PC-3 (cell line): ENCODE measurements around the gene CRB1. TPM values are rescaled to one million over a fixed set of nuclear protein-coding genes. Genes with fewer than 3 reads are reported as not detected.

ENCODE experiments used
- ATAC-seq: fragments of 200-7000 bp; cut with Tn5 transposase; 2 replicates; pipeline ENCODE4 v1.9.1; 2020; ENCODE audit warnings: mild to moderate bottlenecking, moderate library complexity
- BruUV-seq: library from RNA; stranded (reverse); fragments of 400-500 nt; replicated peaks from 2 replicates; lab custom pipeline; 2021; lab: Mats Ljungman, UMichigan
- CTCF ChIA-PET: fragments of 300-600 bp; sonication (Branson Sonifier 250); formaldehyde crosslinking; loops from one replicate; lab custom pipeline; 2022; ENCODE audit warnings: antibody characterized with exemption; lab: Charles Lee
- POLR2A ChIA-PET: fragments of 300-600 bp; sonication (Branson Sonifier 250); formaldehyde crosslinking; loops from one replicate; lab custom pipeline; 2022; ENCODE audit warnings: antibody characterized with exemption; ENCODE audit not compliant: unreplicated experiment; lab: Charles Lee
- DNase-seq: peaks from one replicate; pipeline ENCODE4 v3.0.0-alpha.2; 2015
- H2AFZ ChIP-seq: fragments of 300-600 bp; sonication (generic); 2 replicates; pipeline ENCODE4 v1.6.0; 2016; ENCODE audit warnings: antibody characterized with exemption, low read length
- H3F3A ChIP-seq: fragments of 300-600 bp; sonication (generic); one replicate; pipeline ENCODE4 v1.6.0; 2017; ENCODE audit warnings: antibody characterized with exemption, low read length, control low read depth, mild to moderate bottlenecking; ENCODE audit not compliant: unreplicated experiment
- H3K27ac ChIP-seq: fragments of 300-600 bp; sonication (generic); 2 replicates; pipeline ENCODE4 v1.5.1; 2016; ENCODE audit warnings: mild to moderate bottlenecking, low read length
- H3K27me3 ChIP-seq: fragments of 300-600 bp; sonication (generic); 2 replicates; pipeline ENCODE4 v1.6.1; 2016; ENCODE audit warnings: low read length, mixed read lengths
- H3K36me3 ChIP-seq: fragments of 300-600 bp; sonication (generic); 2 replicates; pipeline ENCODE4 v1.6.1; 2016; ENCODE audit warnings: low read depth, mixed run types, low read length, mixed read lengths
- H3K4me1 ChIP-seq: fragments of 300-600 bp; sonication (generic); 2 replicates; pipeline ENCODE4 v1.5.1; 2016; ENCODE audit warnings: low read length; ENCODE audit not compliant: insufficient read depth
- H3K4me2 ChIP-seq: fragments of 300-600 bp; sonication (generic); 2 replicates; pipeline ENCODE4 v1.6.0; 2016; ENCODE audit warnings: low read length
- H3K4me3 ChIP-seq: fragments of 300-600 bp; sonication (generic); 2 replicates; pipeline ENCODE4 v1.5.1; 2016; ENCODE audit warnings: mild to moderate bottlenecking, low read length, mixed read lengths
- H3K79me2 ChIP-seq: fragments of 300-600 bp; sonication (generic); 2 replicates; pipeline ENCODE4 v1.6.1; 2017; ENCODE audit warnings: low read length, mixed read lengths
- H3K9ac ChIP-seq: fragments of 300-600 bp; sonication (generic); 2 replicates; pipeline ENCODE4 v1.6.0; 2016; ENCODE audit warnings: mild to moderate bottlenecking, low read length
- H3K9me2 ChIP-seq: fragments of 300-600 bp; sonication (generic); replicated peaks from 2 replicates; pipeline ENCODE4 v1.6.1; 2016; ENCODE audit warnings: mixed run types, low read length, mixed read lengths
- H3K9me3 ChIP-seq: fragments of 300-600 bp; sonication (generic); 2 replicates; pipeline ENCODE4 v1.6.1; 2016; ENCODE audit warnings: low read length, mixed read lengths
- H4K20me1 ChIP-seq: fragments of 300-600 bp; sonication (generic); 2 replicates; pipeline ENCODE4 v1.6.1; 2016; ENCODE audit warnings: low read length, mixed read lengths
- EZH2 ChIP-seq: fragments of 300-600 bp; sonication (generic); IDR thresholded peaks from one replicate; pipeline ENCODE4 v1.6.1; 2017; ENCODE audit warnings: antibody characterized with exemption, mild to moderate bottlenecking, low read length; ENCODE audit not compliant: unreplicated experiment
- EZH2phosphoT487 ChIP-seq: fragments of 300-600 bp; sonication (generic); IDR thresholded peaks from 2 replicates; pipeline ENCODE4 v1.6.1; 2018; ENCODE audit warnings: mild to moderate bottlenecking, antibody characterized with exemption, low read length, borderline replicate concordance
- intact Hi-C: fragments of 100-400 bp; cut with micrococcal nuclease; formaldehyde crosslinking; loops from 2 replicates; pipeline ENCODE4 v1.9.0; 2023
- total RNA-seq: library from RNA; depleted of rRNA; stranded (reverse); fragments of >200 nt; gene quantifications from 2 replicates; pipeline ENCODE4 v1.2.3, GENCODE V29; 2014
- TF ChIP-seq, protein P1 (sequence below): fragments of 300-600 bp; sonication (generic); conservative IDR thresholded peaks from 2 replicates; pipeline ENCODE4 v1.5.1; 2017; ENCODE audit warnings: antibody characterized with exemption, low read depth, mild to moderate bottlenecking, low read length

The CRB1 gene
- total RNA-seq, 1 experiment from 2014 or later, result 0.07 TPM

DNA sequence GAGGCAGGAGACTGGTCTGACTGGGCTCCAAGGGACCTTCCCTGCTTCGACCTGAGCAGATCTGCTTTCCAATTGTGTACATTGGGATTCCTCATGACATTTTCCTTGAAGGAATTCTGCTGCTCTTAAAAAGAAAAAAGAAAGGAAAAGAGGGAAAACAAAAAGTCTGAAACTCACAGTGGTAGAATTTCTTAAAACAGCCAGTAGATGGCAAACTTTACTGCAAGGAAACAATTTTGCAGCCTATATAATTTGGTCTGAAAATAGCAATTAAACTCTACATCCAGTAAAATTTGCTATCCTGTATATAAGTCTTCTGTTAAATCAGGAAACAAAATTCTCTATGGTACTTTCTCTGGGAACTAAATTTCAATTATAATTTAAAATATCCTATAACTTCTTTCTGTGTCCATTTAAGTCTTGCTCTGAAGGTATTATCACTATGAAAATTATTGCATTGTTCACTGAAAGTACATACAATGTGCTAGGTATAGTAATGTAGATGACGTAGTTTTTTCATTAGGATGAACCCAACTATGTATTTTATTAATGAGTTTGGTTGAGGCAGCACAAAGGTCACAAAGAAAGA is 59.8 kb downstream of the CRB1 start:
- no peaks in the 10 kb centered on the region for H4K20me1 ChIP-seq
- no peaks in the 10 kb centered on the region for H3K9me2 ChIP-seq
- intact Hi-C loops, result loop anchor here (2.0 kb wide), 1 partner anchor 147 kb away; no protein-coding TSS in a partner anchor
- peak overlapping the region; percentile 68 for H2AFZ ChIP-seq
- H3K79me2 ChIP-seq, result no peaks in the 10 kb centered on the region
- no peaks in the 10 kb centered on the region for H3K9me3 ChIP-seq
- ATAC-seq, result peak; percentile 37; the same call in 1 of the 2 replicates
- peak overlapping the region; percentile 27; the same call in 1 of the 2 replicates for H3K9ac ChIP-seq
- TF ChIP-seq EZH2phosphoT487 (no peak), EZH2 (no peak)
- TF ChIP-seq, protein P1, sequence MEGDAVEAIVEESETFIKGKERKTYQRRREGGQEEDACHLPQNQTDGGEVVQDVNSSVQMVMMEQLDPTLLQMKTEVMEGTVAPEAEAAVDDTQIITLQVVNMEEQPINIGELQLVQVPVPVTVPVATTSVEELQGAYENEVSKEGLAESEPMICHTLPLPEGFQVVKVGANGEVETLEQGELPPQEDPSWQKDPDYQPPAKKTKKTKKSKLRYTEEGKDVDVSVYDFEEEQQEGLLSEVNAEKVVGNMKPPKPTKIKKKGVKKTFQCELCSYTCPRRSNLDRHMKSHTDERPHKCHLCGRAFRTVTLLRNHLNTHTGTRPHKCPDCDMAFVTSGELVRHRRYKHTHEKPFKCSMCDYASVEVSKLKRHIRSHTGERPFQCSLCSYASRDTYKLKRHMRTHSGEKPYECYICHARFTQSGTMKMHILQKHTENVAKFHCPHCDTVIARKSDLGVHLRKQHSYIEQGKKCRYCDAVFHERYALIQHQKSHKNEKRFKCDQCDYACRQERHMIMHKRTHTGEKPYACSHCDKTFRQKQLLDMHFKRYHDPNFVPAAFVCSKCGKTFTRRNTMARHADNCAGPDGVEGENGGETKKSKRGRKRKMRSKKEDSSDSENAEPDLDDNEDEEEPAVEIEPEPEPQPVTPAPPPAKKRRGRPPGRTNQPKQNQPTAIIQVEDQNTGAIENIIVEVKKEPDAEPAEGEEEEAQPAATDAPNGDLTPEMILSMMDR, result peak; percentile 69
- CTCF ChIA-PET, result no interaction called here
- no peaks in the 10 kb centered on the region; the same call in 1 of the 2 replicates for H3K36me3 ChIP-seq
- no peak overlapping the region for H3K4me3 ChIP-seq
- H3K4me2 ChIP-seq, result no peak overlapping the region
- POLR2A ChIA-PET, result no interaction called here
- H3K27ac ChIP-seq, result no peak overlapping the region
- DNase-seq, result peak; percentile 33
- no peaks in the 10 kb centered on the region for H3K27me3 ChIP-seq
- H3F3A ChIP-seq, result no peaks in the 10 kb centered on the region
- no peaks in the 10 kb centered on the region for H3K4me1 ChIP-seq
- no TSS peak for BruUV-seq

DNA sequence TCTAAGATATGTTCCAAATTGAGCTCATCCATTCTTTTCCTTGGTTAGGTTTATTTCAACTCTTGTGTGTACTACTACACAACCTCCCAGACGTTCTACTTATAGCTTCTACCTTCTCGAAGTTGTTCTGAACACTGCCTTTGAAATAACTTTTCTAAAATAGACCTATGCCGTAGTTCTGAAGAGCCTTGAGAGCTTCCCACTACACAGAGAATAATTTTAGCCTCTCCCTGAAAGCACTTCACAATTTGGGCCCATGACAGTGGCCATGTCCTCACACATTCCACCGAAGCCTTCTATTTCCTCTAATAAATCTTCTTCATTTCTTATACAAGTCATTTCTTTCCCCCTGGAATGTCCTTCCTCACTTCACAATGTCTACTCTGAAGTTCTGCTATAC is 62.2 kb downstream of the CRB1 start:
- no peak overlapping the region for H2AFZ ChIP-seq
- POLR2A ChIA-PET, result no interaction called here

More for the DNA sequence above, 62.2 kb downstream of the CRB1 start:
- H3K9me2 ChIP-seq, result no peaks in the 10 kb centered on the region
- TF ChIP-seq, protein P1, result no peak
- no peak for TF ChIP-seq EZH2
- no peak for TF ChIP-seq EZH2phosphoT487
- CTCF ChIA-PET, result no interaction called here
- ATAC-seq (no peak), DNase-seq (no peak)
- intact Hi-C loops, result loop anchor here (10.0 kb wide), 1 partner anchor 505 kb away; no protein-coding TSS in a partner anchor
- H3F3A ChIP-seq, result no peaks in the 10 kb centered on the region
- no peaks in the 10 kb centered on the region for H3K27me3 ChIP-seq
- H3K27ac ChIP-seq, result no peak overlapping the region
- H3K9me3 ChIP-seq, result no peaks in the 10 kb centered on the region
- H4K20me1 ChIP-seq, result no peaks in the 10 kb centered on the region
- H3K36me3 ChIP-seq, result no peaks in the 10 kb centered on the region; the same call in 1 of the 2 replicates
- no TSS peak for BruUV-seq
- H3K4me1 ChIP-seq, result no peaks in the 10 kb centered on the region
- H3K4me2 ChIP-seq, result no peak overlapping the region
- no peaks in the 10 kb centered on the region for H3K79me2 ChIP-seq
- H3K9ac ChIP-seq, result no peak overlapping the region
- no peak overlapping the region for H3K4me3 ChIP-seq
